GM12872 (cell line): ENCODE measurements around the gene ADCY3.

Experiments used
- TF ChIP-seq, protein P1 (sequence below): IDR thresholded peaks from 3 replicates; pipeline ENCODE4 v1.5.1; 2011; ENCODE audit warnings: low read depth, mild to moderate bottlenecking, low read length, moderate library complexity; ENCODE audit not compliant: insufficient read depth

ADCY3 gene

DNA sequence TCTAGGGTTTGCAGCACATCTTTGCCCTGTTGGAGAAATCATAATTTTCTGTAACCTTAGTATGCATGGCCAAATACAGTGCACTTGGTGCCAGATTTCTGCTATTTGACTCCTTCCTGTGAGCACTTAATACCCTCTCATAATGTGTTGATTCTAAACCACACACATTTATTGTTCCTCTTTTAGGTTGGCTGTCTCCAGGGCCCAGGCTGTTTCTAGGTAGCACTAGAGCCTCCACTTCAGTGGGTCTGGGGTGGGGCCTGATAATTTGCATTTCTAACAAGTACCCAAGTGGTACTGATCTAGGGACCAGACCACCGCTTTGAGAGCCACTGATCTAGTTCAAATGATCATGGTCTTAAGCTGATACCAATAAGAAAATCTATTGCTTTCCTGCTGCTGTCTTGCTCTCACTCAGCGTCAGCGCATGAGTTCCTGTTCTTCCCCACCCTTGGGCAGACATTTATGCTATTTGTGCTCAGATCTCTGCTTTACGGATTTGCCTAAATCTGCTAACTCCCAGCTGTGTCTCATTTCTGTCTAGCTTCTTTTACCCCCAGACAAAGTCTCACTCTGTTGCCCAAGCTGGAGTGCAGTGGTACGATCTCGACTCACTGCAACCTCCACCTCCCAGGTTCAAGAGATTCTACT is 134.2 kb downstream of the ADCY3 start:
- TF ChIP-seq, protein P1, sequence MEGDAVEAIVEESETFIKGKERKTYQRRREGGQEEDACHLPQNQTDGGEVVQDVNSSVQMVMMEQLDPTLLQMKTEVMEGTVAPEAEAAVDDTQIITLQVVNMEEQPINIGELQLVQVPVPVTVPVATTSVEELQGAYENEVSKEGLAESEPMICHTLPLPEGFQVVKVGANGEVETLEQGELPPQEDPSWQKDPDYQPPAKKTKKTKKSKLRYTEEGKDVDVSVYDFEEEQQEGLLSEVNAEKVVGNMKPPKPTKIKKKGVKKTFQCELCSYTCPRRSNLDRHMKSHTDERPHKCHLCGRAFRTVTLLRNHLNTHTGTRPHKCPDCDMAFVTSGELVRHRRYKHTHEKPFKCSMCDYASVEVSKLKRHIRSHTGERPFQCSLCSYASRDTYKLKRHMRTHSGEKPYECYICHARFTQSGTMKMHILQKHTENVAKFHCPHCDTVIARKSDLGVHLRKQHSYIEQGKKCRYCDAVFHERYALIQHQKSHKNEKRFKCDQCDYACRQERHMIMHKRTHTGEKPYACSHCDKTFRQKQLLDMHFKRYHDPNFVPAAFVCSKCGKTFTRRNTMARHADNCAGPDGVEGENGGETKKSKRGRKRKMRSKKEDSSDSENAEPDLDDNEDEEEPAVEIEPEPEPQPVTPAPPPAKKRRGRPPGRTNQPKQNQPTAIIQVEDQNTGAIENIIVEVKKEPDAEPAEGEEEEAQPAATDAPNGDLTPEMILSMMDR: no peak

DNA sequence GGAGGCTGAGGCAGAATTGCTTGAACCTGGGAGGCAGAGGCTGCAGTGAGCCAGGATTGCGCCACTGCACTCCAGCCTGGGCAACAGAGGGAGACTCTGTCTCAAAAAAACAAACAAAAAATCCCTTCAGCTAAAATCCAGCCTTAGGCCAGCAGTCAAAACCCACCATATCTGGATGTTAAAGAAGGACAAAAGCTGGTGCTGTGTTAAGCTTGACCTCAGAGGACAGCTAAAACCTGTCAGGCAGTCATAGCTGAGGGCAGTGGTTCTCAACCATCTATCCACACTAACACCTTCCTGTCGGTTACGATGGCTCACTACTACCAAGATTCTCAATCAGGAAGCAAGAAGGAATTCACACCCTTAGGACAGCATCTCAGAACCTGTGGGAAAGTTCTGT is 136.4 kb downstream of the ADCY3 start:
- TF ChIP-seq, protein P1: no peak

DNA sequence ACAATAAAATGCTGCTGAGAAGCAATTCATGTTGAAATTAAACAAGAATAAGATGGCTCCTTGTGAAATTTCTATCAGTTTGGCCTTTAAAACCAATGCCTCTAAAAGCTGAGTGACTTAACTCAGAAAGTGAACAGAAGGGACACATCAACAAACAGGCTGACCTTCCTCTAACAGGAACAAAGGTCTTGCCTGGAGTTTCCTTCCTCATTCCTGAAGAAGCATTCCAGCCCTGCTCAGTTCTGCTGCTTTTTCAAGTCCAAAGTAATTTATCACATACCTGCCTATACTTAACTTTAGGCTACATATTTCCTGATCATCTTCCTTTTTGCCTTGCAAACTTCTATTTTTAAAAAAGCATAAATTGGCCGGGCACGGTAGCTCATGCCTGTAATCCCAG is 140.9 kb downstream of the ADCY3 start:
- TF ChIP-seq, protein P1: no peak

DNA sequence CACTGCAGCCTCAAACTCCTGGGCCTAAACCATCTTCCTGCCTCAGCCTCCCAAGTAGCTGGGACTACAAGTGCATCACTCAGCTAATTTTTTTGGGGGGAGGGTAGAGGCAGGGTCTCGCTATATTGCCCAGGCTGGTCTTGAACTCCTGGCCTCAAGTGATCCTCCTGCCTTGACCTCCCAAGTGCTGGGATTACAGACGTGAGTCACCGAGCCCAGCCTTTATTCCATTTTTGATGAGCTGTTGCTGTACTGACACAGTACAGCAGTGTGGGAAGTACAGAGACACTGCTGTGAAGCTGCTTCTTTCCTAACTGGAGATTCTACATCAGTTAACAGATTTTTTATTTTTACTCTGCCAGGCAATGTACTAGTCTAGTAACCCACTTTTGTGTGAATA is 145.7 kb downstream of the ADCY3 start:
- TF ChIP-seq, protein P1: no peak

DNA sequence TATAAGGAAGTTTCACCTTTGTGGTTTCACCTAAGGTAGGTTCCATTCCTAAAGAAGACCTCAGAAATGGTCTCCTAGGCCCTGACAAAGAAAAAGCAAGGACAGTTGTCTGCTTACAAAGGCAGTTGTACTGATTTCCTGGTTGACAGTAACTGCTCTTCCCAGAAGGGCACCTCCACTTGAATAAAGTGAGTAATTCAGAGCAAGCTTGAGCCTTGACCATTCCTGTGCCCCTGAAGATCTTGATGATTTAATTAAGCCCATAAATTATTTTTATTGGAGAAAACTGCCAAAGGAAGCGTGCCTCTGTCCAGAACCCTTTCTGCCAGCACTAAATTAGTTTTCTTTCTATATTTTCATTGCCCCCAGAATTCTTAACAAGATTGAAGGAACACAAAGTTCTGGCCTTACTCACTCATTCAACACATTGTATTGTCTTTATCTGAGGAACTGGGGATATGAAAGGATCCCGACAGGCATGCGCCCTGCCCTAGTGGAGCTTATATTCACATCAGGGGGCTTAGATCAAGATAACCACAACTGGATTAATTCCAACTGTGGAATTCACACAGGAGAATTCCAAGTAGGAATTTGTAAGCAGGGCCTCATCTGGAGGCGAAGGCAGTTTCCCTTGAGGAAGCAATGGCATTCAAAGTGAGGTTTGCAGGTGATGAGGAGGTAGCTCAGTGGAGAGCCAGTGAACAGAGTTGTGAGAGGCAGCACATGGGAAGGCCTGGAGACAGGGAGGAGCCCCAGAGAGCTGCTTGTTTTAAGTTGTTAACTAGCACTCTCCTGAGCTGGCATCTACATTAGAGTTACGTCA is 148.1 kb downstream of the ADCY3 start:
- TF ChIP-seq, protein P1: no peak

DNA sequence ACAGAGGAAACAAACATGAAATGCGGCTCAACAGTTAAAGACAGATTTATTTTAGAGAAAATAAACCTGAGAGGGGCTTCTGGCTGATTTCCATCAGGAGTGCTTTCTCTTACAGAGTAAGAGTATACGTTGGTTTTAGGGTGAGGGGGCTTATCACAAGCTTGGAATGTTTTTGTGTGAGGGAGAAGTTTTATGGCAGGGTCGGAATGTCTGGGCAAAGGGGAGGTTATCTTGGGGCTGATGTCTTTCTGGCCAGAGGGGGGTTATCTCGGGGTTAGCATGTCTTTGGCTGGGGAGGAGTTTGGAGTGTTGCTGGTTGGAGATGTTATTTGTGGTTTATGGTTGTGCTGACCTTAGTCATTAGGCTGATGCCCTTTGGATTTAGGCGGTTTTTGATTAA is 149.0 kb downstream of the ADCY3 start:
- TF ChIP-seq, protein P1: no peak
